ENCODE measurements around the gene STAP2.
"Not testable (repeated sequence)": the region's sequence is repeated elsewhere in the genome, so short reads cannot be mapped to it uniquely, and the experiment has no call there.

DNA sequence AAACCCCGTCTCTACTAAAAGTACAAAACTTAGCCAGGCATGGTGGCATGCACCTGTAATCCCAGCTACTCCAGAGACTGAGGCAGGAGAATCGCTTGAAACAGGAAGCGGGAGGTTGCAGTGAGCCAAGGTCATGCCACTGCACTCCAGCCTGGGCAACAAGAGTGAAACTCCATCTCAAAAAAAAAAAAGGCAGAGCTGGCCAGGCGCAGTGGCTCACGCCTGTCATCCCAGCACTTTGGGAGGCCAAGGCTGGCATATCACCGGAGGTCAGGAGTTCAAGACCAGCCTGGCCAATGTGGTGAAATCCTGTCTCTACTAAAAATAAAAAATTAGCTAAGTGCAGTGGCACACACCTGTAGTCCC lies 64.3 kb downstream of the STAP2 start:
- TF ChIP-seq, protein P1, sequence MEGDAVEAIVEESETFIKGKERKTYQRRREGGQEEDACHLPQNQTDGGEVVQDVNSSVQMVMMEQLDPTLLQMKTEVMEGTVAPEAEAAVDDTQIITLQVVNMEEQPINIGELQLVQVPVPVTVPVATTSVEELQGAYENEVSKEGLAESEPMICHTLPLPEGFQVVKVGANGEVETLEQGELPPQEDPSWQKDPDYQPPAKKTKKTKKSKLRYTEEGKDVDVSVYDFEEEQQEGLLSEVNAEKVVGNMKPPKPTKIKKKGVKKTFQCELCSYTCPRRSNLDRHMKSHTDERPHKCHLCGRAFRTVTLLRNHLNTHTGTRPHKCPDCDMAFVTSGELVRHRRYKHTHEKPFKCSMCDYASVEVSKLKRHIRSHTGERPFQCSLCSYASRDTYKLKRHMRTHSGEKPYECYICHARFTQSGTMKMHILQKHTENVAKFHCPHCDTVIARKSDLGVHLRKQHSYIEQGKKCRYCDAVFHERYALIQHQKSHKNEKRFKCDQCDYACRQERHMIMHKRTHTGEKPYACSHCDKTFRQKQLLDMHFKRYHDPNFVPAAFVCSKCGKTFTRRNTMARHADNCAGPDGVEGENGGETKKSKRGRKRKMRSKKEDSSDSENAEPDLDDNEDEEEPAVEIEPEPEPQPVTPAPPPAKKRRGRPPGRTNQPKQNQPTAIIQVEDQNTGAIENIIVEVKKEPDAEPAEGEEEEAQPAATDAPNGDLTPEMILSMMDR (IDR thresholded peaks at IDR 0.05; ENCODE audit: extremely low read depth in 1 of 2, insufficient read depth in 1 of 2, low read depth in 1 of 2, low read length in 2 of 2) = not testable (repeated sequence)
- not testable (repeated sequence) for TF ChIP-seq FOS (IDR thresholded peaks at IDR 0.05; ENCODE audit: borderline replicate concordance, insufficient read depth, low read length); POLR2AphosphoS5 (IDR thresholded peaks at IDR 0.05; ENCODE audit: insufficient read depth, low read depth, low read length); EZH2 (IDR thresholded peaks at IDR 0.05; ENCODE audit: borderline replicate concordance, low read depth, low read length, severe bottlenecking); MAX (IDR thresholded peaks at IDR 0.05; ENCODE audit: insufficient read depth, insufficient read length); JUN (IDR thresholded peaks at IDR 0.05; ENCODE audit: borderline replicate concordance, insufficient read depth, insufficient read length, low read depth); POLR2A (IDR thresholded peaks at IDR 0.05; ENCODE audit: low read depth, low read length)
